Stimulated activated CD8-positive, alpha-beta memory T cell treated with anti-CD3 and anti-CD28 coated beads, Interleukin-2, amount 100 ng/mL, for 48 hours (primary cell): ENCODE data around the gene HASPIN.

Experiments used
- DNase-seq, 2 donors: peaks; one replicate each; pipeline ENCODE4 v3.0.0-alpha.2; 2020; ENCODE audit warnings: low read depth in 2 of 2

Gene HASPIN

GRCh38 chr17:3763777-3764170 is 40.1 kb downstream of the HASPIN start:
- no peak for DNase-seq

- no peak for DNase-seq
These were observed 42.3 kb downstream of the HASPIN start for GRCh38 chr17:3765981-3766380.

DNA sequence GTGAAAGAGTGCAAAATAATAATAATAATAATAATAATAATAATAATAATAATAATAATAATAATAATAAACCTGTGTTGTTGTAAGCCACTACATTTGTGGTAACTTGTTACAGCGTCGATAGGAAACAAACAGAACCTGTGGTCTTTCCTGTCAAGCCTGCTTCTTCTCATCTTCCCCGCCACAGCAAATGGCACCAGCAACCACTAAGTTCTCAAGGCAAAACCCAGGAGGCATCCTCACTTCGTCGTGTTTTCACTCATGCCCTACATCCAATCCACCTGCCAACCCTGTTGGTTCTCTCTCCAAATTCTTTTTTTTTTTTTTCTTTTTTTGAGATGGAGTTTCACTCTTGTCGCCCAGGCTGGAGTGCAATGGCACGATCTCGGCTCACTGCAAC is 43.1 kb downstream of the HASPIN start:
- no peak for DNase-seq

DNA sequence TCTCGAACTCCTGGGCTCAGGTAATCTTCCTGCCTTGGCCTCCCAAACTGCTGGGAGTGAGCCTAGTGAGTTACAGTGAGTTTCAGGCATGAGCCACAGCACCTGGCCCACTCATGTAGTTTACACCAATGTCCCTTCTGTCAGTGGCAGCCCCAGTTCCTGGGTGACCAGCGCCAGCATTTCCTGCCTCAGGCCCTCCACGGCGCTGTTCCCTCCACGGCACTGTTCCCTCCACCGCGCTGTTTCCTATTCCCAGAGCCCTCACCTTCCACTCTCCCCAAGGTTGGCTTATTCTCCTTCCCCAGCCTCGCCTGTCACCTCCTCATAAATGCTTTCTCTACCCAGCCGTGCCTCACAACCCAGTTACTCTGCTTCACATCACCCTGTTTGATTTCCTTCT is 44.6 kb downstream of the HASPIN start:
- DNase-seq, result no peak

- DNase-seq, result no peak
These were observed 45.1 kb downstream of the HASPIN start for GRCh38 chr17:3768769-3769168.

GRCh38 chr17:3770466-3770865 is 46.8 kb downstream of the HASPIN start:
- DNase-seq, result no peak

- DNase-seq, result no peak
These were observed 47.4 kb downstream of the HASPIN start for GRCh38 chr17:3771140-3771539.

DNA sequence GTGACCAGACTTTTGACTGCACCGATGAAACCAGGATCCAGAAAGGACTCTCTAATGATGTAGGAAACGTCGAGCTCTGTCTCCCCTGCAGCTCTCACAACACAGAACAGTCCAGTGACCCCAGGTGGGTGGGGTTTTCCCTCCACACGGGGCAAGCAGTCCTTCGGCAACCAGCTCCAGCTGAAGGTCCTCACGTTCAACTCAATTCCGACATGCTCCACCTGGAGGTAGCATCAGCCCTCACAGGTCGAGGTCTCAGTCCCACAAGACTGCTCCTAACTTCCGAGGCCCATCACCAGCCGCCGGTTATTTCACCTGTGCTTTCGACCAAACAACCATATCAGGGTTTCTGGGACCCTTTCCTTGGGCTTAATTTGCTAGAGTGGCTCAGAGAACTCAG is 49.1 kb downstream of the HASPIN start:
- no peak for DNase-seq

DNA sequence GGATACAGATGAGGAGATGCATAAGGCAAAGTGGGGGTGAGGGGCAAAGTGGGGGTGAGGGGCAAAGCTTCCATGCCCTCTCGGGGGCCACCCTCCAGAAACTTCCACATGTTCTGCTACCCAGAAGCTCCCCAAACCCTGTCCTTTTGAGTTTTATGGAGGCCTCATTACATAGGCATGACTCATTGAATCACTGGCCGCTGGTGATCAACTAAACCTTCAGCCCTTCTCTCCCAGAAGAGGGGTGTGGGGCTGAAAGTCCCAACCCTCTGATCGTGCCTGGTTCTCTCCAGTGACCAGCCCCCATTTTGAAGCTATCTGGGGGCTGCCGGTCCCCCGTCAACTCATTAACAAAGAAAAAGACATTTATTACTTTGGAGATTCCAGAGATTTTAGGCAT is 49.8 kb downstream of the HASPIN start:
- no peak for DNase-seq

DNA sequence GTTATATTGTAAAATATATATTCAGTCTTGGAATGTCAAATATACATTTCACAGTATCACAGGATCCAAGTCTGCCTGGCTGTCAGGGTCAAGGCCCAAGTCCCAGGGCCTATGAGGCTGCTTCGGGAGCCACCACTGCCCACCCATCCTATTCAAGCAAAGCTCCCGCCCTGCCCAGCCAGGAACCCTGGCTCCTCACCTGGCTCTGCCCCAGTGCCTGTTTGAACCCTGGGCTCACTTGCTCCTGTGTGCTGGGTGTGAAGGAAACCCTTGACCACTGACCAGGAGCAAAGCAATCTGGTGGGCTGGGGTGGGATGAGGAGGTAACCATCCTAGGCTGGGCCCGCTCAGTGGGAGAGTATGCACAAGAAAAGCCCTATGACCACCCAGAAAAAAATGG is 50.3 kb downstream of the HASPIN start:
- no peak for DNase-seq
